HUES6 (cell line): ENCODE measurements around the gene PRR36.
"Not testable (repeated sequence)": the region's sequence is repeated elsewhere in the genome, so short reads cannot be mapped to it uniquely, and the experiment has no call there.

Experiments
- H3K27ac ChIP-seq: 2 replicates; pipeline ENCODE4 v1.7.0; 2013; ENCODE audit warnings: low read depth, mild to moderate bottlenecking, low read length, inconsistent platforms
- H3K27me3 ChIP-seq: 2 replicates; pipeline ENCODE4 v1.6.1; 2013; ENCODE audit warnings: low read length; ENCODE audit not compliant: control insufficient read depth, insufficient read depth
- H3K36me3 ChIP-seq: 2 replicates; pipeline ENCODE4 v1.6.1; 2013; ENCODE audit warnings: low read length; ENCODE audit not compliant: control insufficient read depth, insufficient read depth
- H3K4me1 ChIP-seq: 2 replicates; pipeline ENCODE4 v1.6.1; 2013; ENCODE audit warnings: low read length; ENCODE audit not compliant: control insufficient read depth, insufficient read depth
- H3K4me3 ChIP-seq: 2 replicates; pipeline ENCODE4 v1.5.1; 2013; ENCODE audit warnings: low read depth, low read length
- H3K9ac ChIP-seq: one replicate; pipeline ENCODE4 v1.6.1; 2013; ENCODE audit warnings: mild to moderate bottlenecking, low read length
- H3K9me3 ChIP-seq: 2 replicates; pipeline ENCODE4 v1.6.1; 2013; ENCODE audit warnings: low read depth, low read length; ENCODE audit not compliant: control insufficient read depth, insufficient read depth

PRR36 gene

GRCh38 chr19:7894612-7895309, 20.6 kb upstream of the PRR36 start:
- Histone ChIP-seq H3K9ac (no peak overlapping the region), H3K9me3 (no peaks in the 10 kb centered on the region), H3K27ac (no peak overlapping the region), H3K4me1 (no peaks in the 10 kb centered on the region), H3K4me3 (no peak overlapping the region), H3K27me3 (no peaks in the 10 kb centered on the region), H3K36me3 (peaks cover 8% of the 10 kb centered on the region)

GRCh38 chr19:7893362-7894101, 19.3 kb upstream of the PRR36 start:
- H3K4me3 ChIP-seq, H3K9me3 ChIP-seq, H3K36me3 ChIP-seq, H3K27me3 ChIP-seq, H3K27ac ChIP-seq, H3K4me1 ChIP-seq, H3K9ac ChIP-seq: not testable (repeated sequence)

- Histone ChIP-seq H3K4me1 (no peaks in the 10 kb centered on the region; the same call in 1 of the 2 replicates), H3K9ac (peak overlapping the region; percentile 12), H3K27ac (no peak overlapping the region), H3K4me3 (peak overlapping the region; percentile 63), H3K36me3 (no peaks in the 10 kb centered on the region), H3K27me3 (no peaks in the 10 kb centered on the region), H3K9me3 (no peaks in the 10 kb centered on the region)
These were observed 14.6 kb upstream of the PRR36 start for GRCh38 chr19:7888826-7889217.

GRCh38 chr19:7888145-7888825, 14.1 kb upstream of the PRR36 start, which contains the start of gene LRRC8E:
Gene LRRC8E, plus strand, starts transcription at chr19:7888510. Its CDS starts 7,094 bp downstream, at chr19:7895604.
- Histone ChIP-seq H3K36me3 (no peaks in the 10 kb centered on the region), H3K9ac (peak within 1 kb of the TSS; percentile 12), H3K9me3 (no peaks in the 10 kb centered on the region), H3K4me3 (peak within 1 kb of the TSS; percentile 63), H3K27ac (no peak within 1 kb of the TSS), H3K4me1 (no peaks in the 10 kb centered on the region; the same call in 1 of the 2 replicates), H3K27me3 (no peaks in the 10 kb centered on the region)

- H3K4me3 ChIP-seq, result peak overlapping the region; percentile 63
- H3K9ac ChIP-seq, result peak overlapping the region; percentile 12
- no peaks in the 10 kb centered on the region for H3K27me3 ChIP-seq
- no peak overlapping the region for H3K27ac ChIP-seq
- H3K4me1 ChIP-seq, result no peaks in the 10 kb centered on the region; the same call in 1 of the 2 replicates
- H3K36me3 ChIP-seq, result no peaks in the 10 kb centered on the region
- no peaks in the 10 kb centered on the region for H3K9me3 ChIP-seq
These were observed 13.4 kb upstream of the PRR36 start for GRCh38 chr19:7887408-7888144.

- Histone ChIP-seq H3K27me3 (no peaks in the 10 kb centered on the region), H3K27ac (no peak overlapping the region), H3K9me3 (no peaks in the 10 kb centered on the region; the same call in 1 of the 2 replicates), H3K4me1 (no peaks in the 10 kb centered on the region; the same call in 1 of the 2 replicates), H3K36me3 (no peaks in the 10 kb centered on the region), H3K9ac (no peak overlapping the region), H3K4me3 (no peak overlapping the region)
These were observed 11.6 kb upstream of the PRR36 start for GRCh38 chr19:7885818-7886217.

- no peaks in the 10 kb centered on the region; the same call in 1 of the 2 replicates for H3K9me3 ChIP-seq
- H3K27ac ChIP-seq, result no peak overlapping the region
- no peak overlapping the region for H3K4me3 ChIP-seq
- no peaks in the 10 kb centered on the region for H3K27me3 ChIP-seq
- no peak overlapping the region for H3K9ac ChIP-seq
- no peaks in the 10 kb centered on the region for H3K36me3 ChIP-seq
- no peaks in the 10 kb centered on the region; the same call in 1 of the 2 replicates for H3K4me1 ChIP-seq
These were observed 9.8 kb upstream of the PRR36 start for GRCh38 chr19:7883796-7884570.

- Histone ChIP-seq H3K36me3 (no peaks in the 10 kb centered on the region), H3K9me3 (no peaks in the 10 kb centered on the region; the same call in 1 of the 2 replicates), H3K9ac (no peak overlapping the region), H3K27me3 (no peaks in the 10 kb centered on the region), H3K27ac (no peak overlapping the region), H3K4me1 (no peaks in the 10 kb centered on the region), H3K4me3 (no peak overlapping the region)
These were observed 8.9 kb upstream of the PRR36 start for GRCh38 chr19:7883105-7883504.

GRCh38 chr19:7881910-7882309, 7.7 kb upstream of the PRR36 start:
- H3K4me1 ChIP-seq, result no peaks in the 10 kb centered on the region
- H3K27ac ChIP-seq, result no peak overlapping the region
- H3K9ac ChIP-seq, result no peak overlapping the region
- no peak overlapping the region for H3K4me3 ChIP-seq
- peaks cover 2% of the 10 kb centered on the region; the same call in 1 of the 2 replicates for H3K27me3 ChIP-seq
- H3K9me3 ChIP-seq, result no peaks in the 10 kb centered on the region; the same call in 1 of the 2 replicates
- no peaks in the 10 kb centered on the region for H3K36me3 ChIP-seq

GRCh38 chr19:7879836-7880235, 5.6 kb upstream of the PRR36 start:
- Histone ChIP-seq H3K4me1 (no peaks in the 10 kb centered on the region), H3K4me3 (no peak overlapping the region), H3K9me3 (no peaks in the 10 kb centered on the region; the same call in 1 of the 2 replicates), H3K36me3 (no peaks in the 10 kb centered on the region), H3K27ac (no peak overlapping the region), H3K27me3 (peaks cover 14% of the 10 kb centered on the region; the same call in 1 of the 2 replicates), H3K9ac (no peak overlapping the region)
